B cell (primary cell): ENCODE data around the gene ZNF33B.

ENCODE experiments used
- EZH2 ChIP-seq: IDR thresholded peaks from 2 replicates; pipeline ENCODE4 v1.6.1; 2012; ENCODE audit warnings: borderline replicate concordance, low read depth, mild to moderate bottlenecking, moderate library complexity, low read length; ENCODE audit not compliant: insufficient read depth, poor library complexity, severe bottlenecking
- TF ChIP-seq, protein P1 (sequence below): fragments of 200-600 bp; IDR thresholded peaks from one replicate; pipeline ENCODE4 v1.8.0; 2022; ENCODE audit warnings: antibody characterized with exemption, mild to moderate bottlenecking

DNA sequence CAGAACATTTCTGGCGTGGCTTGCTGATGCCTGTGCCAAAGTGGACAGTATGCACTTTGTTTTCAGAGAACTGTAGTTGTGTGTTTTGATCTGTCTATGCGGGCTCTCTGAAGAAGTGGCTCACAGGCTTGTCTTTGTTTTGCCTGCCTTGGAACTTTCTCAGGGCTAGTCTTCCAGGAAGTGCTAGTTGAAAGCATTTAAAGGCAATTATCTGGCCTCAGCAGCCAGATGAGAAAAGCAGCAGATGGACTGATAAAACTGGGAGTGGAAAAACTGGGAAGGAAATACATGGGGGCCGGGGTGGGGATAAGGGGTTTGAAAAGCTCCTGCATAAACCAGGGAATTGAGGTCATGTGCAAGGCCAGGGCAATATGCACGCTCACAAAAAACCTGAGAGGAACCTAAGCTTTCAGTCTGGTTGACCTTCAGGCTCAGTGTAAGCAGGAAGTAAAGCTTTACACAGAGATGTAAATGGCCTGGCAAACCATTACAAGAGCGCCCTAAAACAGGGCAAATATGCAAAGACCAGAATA lies 94.5 kb downstream of the ZNF33B start:
- TF ChIP-seq, protein P1, sequence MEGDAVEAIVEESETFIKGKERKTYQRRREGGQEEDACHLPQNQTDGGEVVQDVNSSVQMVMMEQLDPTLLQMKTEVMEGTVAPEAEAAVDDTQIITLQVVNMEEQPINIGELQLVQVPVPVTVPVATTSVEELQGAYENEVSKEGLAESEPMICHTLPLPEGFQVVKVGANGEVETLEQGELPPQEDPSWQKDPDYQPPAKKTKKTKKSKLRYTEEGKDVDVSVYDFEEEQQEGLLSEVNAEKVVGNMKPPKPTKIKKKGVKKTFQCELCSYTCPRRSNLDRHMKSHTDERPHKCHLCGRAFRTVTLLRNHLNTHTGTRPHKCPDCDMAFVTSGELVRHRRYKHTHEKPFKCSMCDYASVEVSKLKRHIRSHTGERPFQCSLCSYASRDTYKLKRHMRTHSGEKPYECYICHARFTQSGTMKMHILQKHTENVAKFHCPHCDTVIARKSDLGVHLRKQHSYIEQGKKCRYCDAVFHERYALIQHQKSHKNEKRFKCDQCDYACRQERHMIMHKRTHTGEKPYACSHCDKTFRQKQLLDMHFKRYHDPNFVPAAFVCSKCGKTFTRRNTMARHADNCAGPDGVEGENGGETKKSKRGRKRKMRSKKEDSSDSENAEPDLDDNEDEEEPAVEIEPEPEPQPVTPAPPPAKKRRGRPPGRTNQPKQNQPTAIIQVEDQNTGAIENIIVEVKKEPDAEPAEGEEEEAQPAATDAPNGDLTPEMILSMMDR = no peak
- TF ChIP-seq EZH2 = no peak
